IMR-90 (cell line): Measurements from ENCODE around the gene PRKCB.

ENCODE experiments used
- BHLHE40 ChIP-seq: fragments of 150-350 bp; IDR thresholded peaks from 2 replicates; pipeline ENCODE4 v1.6.1; 2016; ENCODE audit warnings: mild to moderate bottlenecking, low read depth, low read length
- FOS ChIP-seq: fragments of 150-350 bp; IDR thresholded peaks from 2 replicates; pipeline ENCODE4 v1.6.1; 2016; ENCODE audit warnings: low read depth, low read length
- MAFK ChIP-seq: IDR thresholded peaks from 2 replicates; pipeline ENCODE4 v1.6.1; 2012; ENCODE audit warnings: low read depth, low read length, improper control_type of control experiment
- MXI1 ChIP-seq: IDR thresholded peaks from 2 replicates; pipeline ENCODE4 v1.6.1; 2012; ENCODE audit warnings: low read depth, mild to moderate bottlenecking, low read length, moderate library complexity, borderline replicate concordance
- POLR2A ChIP-seq: IDR thresholded peaks from 2 replicates; pipeline ENCODE4 v1.6.1; 2012; ENCODE audit warnings: mild to moderate bottlenecking, low read depth, low read length
- RAD21 ChIP-seq: IDR thresholded peaks from 2 replicates; pipeline ENCODE4 v1.6.1; 2012; ENCODE audit warnings: low read length, improper control_type of control experiment
- RFX5 ChIP-seq: IDR thresholded peaks from 2 replicates; pipeline ENCODE4 v1.8.0; 2012; ENCODE audit warnings: low read depth, mild to moderate bottlenecking, low read length, moderate library complexity
- SMC3 ChIP-seq: fragments of 150-350 bp; IDR thresholded peaks from 2 replicates; pipeline ENCODE4 v1.6.1; 2016; ENCODE audit warnings: low read depth, mild to moderate bottlenecking, antibody characterized with exemption, low read length, moderate library complexity
- TF ChIP-seq, protein P1 (sequence below): fragments of 150-350 bp; IDR thresholded peaks from 2 replicates; pipeline ENCODE4 v1.6.1; 2016; ENCODE audit warnings: low read depth, mild to moderate bottlenecking, low read length, moderate library complexity, borderline replicate concordance
- TF ChIP-seq, protein P2 (sequence below): conservative IDR thresholded peaks from 2 replicates; pipeline ENCODE4 v1.5.1; 2012; ENCODE audit warnings: mild to moderate bottlenecking, low read depth, low read length, improper control_type of control experiment
- TF ChIP-seq, protein P3 (sequence below): fragments of 150-350 bp; IDR thresholded peaks from 2 replicates; pipeline ENCODE4 v1.6.1; 2017; ENCODE audit warnings: mild to moderate bottlenecking, antibody characterized with exemption, low read length, low read depth

DNA sequence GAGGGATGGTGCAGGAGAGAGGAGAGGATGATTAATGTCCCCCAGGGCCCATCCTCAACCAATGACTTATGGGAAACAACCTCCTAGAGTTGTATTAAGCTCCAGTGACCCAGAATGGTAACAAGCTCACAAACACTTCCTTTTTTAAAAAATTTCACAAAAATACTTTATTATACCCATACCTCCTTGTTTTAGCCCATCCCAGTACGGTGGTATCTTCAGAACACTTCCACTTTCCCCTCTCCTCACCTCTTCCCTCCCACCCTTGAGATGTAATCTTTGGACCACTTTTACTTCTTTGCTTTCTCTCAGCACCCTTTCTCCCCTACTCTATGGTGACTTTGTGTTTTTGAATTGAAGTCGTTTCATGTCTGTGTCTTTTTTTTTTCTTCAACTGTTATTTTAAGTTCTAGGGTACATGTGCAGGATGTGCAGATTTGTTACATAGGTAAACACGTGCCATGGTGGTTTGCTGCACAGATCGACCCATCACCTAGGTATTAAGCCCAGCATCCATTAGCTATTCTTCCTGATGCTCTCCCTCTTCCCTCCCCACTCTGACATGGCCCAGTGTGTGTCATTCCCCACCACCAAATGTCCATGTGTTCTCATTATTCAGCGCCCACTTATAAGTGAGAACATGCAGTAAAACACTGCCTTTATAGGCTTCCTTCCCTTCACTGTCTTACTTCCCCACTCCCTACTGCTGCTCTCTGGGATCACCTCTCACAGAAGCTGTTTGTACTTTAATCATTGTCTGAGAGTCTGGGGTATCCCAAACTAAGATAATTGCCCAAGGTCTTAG is 124.5 kb downstream of the PRKCB start:
- TF ChIP-seq, protein P1, sequence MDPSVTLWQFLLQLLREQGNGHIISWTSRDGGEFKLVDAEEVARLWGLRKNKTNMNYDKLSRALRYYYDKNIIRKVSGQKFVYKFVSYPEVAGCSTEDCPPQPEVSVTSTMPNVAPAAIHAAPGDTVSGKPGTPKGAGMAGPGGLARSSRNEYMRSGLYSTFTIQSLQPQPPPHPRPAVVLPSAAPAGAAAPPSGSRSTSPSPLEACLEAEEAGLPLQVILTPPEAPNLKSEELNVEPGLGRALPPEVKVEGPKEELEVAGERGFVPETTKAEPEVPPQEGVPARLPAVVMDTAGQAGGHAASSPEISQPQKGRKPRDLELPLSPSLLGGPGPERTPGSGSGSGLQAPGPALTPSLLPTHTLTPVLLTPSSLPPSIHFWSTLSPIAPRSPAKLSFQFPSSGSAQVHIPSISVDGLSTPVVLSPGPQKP = no peak
- TF ChIP-seq, protein P2, sequence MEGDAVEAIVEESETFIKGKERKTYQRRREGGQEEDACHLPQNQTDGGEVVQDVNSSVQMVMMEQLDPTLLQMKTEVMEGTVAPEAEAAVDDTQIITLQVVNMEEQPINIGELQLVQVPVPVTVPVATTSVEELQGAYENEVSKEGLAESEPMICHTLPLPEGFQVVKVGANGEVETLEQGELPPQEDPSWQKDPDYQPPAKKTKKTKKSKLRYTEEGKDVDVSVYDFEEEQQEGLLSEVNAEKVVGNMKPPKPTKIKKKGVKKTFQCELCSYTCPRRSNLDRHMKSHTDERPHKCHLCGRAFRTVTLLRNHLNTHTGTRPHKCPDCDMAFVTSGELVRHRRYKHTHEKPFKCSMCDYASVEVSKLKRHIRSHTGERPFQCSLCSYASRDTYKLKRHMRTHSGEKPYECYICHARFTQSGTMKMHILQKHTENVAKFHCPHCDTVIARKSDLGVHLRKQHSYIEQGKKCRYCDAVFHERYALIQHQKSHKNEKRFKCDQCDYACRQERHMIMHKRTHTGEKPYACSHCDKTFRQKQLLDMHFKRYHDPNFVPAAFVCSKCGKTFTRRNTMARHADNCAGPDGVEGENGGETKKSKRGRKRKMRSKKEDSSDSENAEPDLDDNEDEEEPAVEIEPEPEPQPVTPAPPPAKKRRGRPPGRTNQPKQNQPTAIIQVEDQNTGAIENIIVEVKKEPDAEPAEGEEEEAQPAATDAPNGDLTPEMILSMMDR = no peak
- no peak for TF ChIP-seq RAD21
- no peak for TF ChIP-seq RFX5
- TF ChIP-seq, protein P3, sequence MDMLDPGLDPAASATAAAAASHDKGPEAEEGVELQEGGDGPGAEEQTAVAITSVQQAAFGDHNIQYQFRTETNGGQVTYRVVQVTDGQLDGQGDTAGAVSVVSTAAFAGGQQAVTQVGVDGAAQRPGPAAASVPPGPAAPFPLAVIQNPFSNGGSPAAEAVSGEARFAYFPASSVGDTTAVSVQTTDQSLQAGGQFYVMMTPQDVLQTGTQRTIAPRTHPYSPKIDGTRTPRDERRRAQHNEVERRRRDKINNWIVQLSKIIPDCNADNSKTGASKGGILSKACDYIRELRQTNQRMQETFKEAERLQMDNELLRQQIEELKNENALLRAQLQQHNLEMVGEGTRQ = no peak
- no peak for TF ChIP-seq SMC3
- no peak for TF ChIP-seq POLR2A
- no peak for TF ChIP-seq MXI1
- no peak for TF ChIP-seq MAFK
- TF ChIP-seq BHLHE40 = no peak
- no peak for TF ChIP-seq FOS
